ENCODE data around the gene EFCAB11. TPM values are rescaled to one million over a fixed set of nuclear protein-coding genes. Genes with fewer than 3 reads are reported as not detected.

EFCAB11 gene
- total RNA-seq, 1 experiment from 2014 or later = 36.2 TPM

- no peak for TF ChIP-seq CTCF (IDR thresholded peaks at IDR 0.05; ENCODE audit: insufficient read depth in 1 of 2, low read depth in 1 of 2, low read length in 1 of 2, severe bottlenecking in 1 of 2, unreplicated experiment in 1 of 2)
- no peaks in the 10 kb centered on the region for H3K9me3 Mint-ChIP-seq (ENCODE audit: unreplicated experiment)
- H3K36me3 Mint-ChIP-seq (ENCODE audit: insufficient read depth, unreplicated experiment) = peaks cover 24% of the 10 kb centered on the region
- Histone ChIP-seq H3K27me3 (replicated peaks; ENCODE audit: control insufficient read depth, insufficient read depth, low read length) (no peaks in the 10 kb centered on the region), H3K36me3 (ENCODE audit: control insufficient read depth, insufficient read depth, low read length) (peaks cover 1% of the 10 kb centered on the region), H3K4me1 (peaks cover 7% of the 10 kb centered on the region), H3K9me3 (no peaks in the 10 kb centered on the region), H3K4me3 (ENCODE audit: low read depth, low read length) (no peak overlapping the region)
- no TSS peak for BruUV-seq (replicated peaks)
- H3K27me3 Mint-ChIP-seq (ENCODE audit: insufficient read depth, unreplicated experiment) = no peaks in the 10 kb centered on the region
- H3K27ac Mint-ChIP-seq (ENCODE audit: unreplicated experiment) = no peak overlapping the region
- intact Hi-C loops (cut with micrococcal nuclease; ENCODE audit: unreplicated experiment) = no loop called here
- no peak for DNase-seq
- ChIA-PET POLR2A (no interaction called here), CTCF (no interaction called here)
- H3K4me1 Mint-ChIP-seq (ENCODE audit: low read depth, unreplicated experiment) = peaks cover 4% of the 10 kb centered on the region
- H3K4me3 Mint-ChIP-seq (ENCODE audit: unreplicated experiment) = no peak overlapping the region
These were observed 11.3 kb upstream of the EFCAB11 start for GRCh38 chr14:89965839-89966238.

- Mint-ChIP-seq H3K4me3 (ENCODE audit: unreplicated experiment) (no peak overlapping the region), H3K36me3 (ENCODE audit: insufficient read depth, unreplicated experiment) (peaks cover 29% of the 10 kb centered on the region), H3K4me1 (ENCODE audit: low read depth, unreplicated experiment) (peaks cover 10% of the 10 kb centered on the region), H3K27ac (ENCODE audit: unreplicated experiment) (no peak overlapping the region), H3K27me3 (ENCODE audit: insufficient read depth, unreplicated experiment) (no peaks in the 10 kb centered on the region), H3K9me3 (ENCODE audit: unreplicated experiment) (no peaks in the 10 kb centered on the region)
- no peaks in the 10 kb centered on the region for H3K27me3 ChIP-seq (replicated peaks; ENCODE audit: control insufficient read depth, insufficient read depth, low read length)
- peaks cover 13% of the 10 kb centered on the region for H3K4me1 ChIP-seq
- no peaks in the 10 kb centered on the region for H3K9me3 ChIP-seq
- peaks cover 3% of the 10 kb centered on the region for H3K36me3 ChIP-seq (ENCODE audit: control insufficient read depth, insufficient read depth, low read length)
- DNase-seq = no peak
- TF ChIP-seq CTCF (IDR thresholded peaks at IDR 0.05; ENCODE audit: insufficient read depth in 1 of 2, low read depth in 1 of 2, low read length in 1 of 2, severe bottlenecking in 1 of 2, unreplicated experiment in 1 of 2) = no peak
- ChIA-PET CTCF (no interaction called here), POLR2A (interaction anchor here (1.4 kb wide), 1 partner anchor 8 kb away, joined by 3 read pairs; the partner anchor contains the start of gene TDP1)
- no peak overlapping the region for H3K4me3 ChIP-seq (ENCODE audit: low read depth, low read length)
- intact Hi-C loops (cut with micrococcal nuclease; ENCODE audit: unreplicated experiment) = no loop called here
- BruUV-seq (replicated peaks) = no TSS peak
These were observed 8.9 kb upstream of the EFCAB11 start for GRCh38 chr14:89963288-89963978.

- BruUV-seq (replicated peaks) = no TSS peak
- intact Hi-C loops (cut with micrococcal nuclease; ENCODE audit: unreplicated experiment) = no loop called here
- ChIA-PET CTCF (interaction anchor here (0.6 to 2.6 kb wide), 2 partner anchors 12 to 18 kb away, joined by 3 to 6 read pairs; no protein-coding TSS in a partner anchor), POLR2A (no interaction called here)
- Mint-ChIP-seq H3K9me3 (ENCODE audit: unreplicated experiment) (no peaks in the 10 kb centered on the region), H3K36me3 (ENCODE audit: insufficient read depth, unreplicated experiment) (peaks cover 36% of the 10 kb centered on the region), H3K4me3 (ENCODE audit: unreplicated experiment) (no peak overlapping the region), H3K4me1 (ENCODE audit: low read depth, unreplicated experiment) (peaks cover 20% of the 10 kb centered on the region), H3K27ac (ENCODE audit: unreplicated experiment) (peak overlapping the region; percentile 56), H3K27me3 (ENCODE audit: insufficient read depth, unreplicated experiment) (no peaks in the 10 kb centered on the region)
- no peaks in the 10 kb centered on the region for H3K9me3 ChIP-seq
- TF ChIP-seq CTCF (IDR thresholded peaks at IDR 0.05; ENCODE audit: insufficient read depth in 1 of 2, low read depth in 1 of 2, low read length in 1 of 2, severe bottlenecking in 1 of 2, unreplicated experiment in 1 of 2) = no peak
- H3K4me1 ChIP-seq = peaks cover 13% of the 10 kb centered on the region
- H3K4me3 ChIP-seq (ENCODE audit: low read depth, low read length) = no peak overlapping the region
- no peaks in the 10 kb centered on the region for H3K27me3 ChIP-seq (replicated peaks; ENCODE audit: control insufficient read depth, insufficient read depth, low read length)
- no peak for DNase-seq
- H3K36me3 ChIP-seq (ENCODE audit: control insufficient read depth, insufficient read depth, low read length) = peaks cover 8% of the 10 kb centered on the region
These were observed 6.4 kb upstream of the EFCAB11 start for GRCh38 chr14:89960914-89961313.
